IMR-90 (cell line): Measurements from ENCODE around the gene KIF3A. TPM values are rescaled to one million over a fixed set of nuclear protein-coding genes. Genes with fewer than 3 reads are reported as not detected.

Source experiments
- ATAC-seq: fragments of 200-7000 bp; cut with Tn5 transposase; 2 replicates; pipeline ENCODE4 v1.9.1; 2020; ENCODE audit warnings: low read depth, mild to moderate bottlenecking, moderate library complexity
- BruUV-seq: library from RNA; stranded (reverse); fragments of 400-500 nt; replicated peaks from 2 replicates; lab custom pipeline; 2021; lab: Mats Ljungman, UMichigan
- CTCF ChIA-PET: fragments of 300-600 bp; formaldehyde crosslinking; extraction: SDS; loops from one replicate; lab custom pipeline; 2021; ENCODE audit warnings: antibody characterized with exemption; lab: Yijun Ruan, JAX
- POLR2A ChIA-PET: fragments of 300-600 bp; sonication (Branson Sonifier 250); formaldehyde crosslinking; loops from one replicate; lab custom pipeline; 2022; ENCODE audit warnings: antibody characterized with exemption; ENCODE audit not compliant: unreplicated experiment; lab: Charles Lee
- DNase-seq: peaks from one replicate; pipeline ENCODE4 v3.0.0; 2013
- H2AFZ ChIP-seq: replicated peaks from 2 replicates; pipeline ENCODE3; 2013; ENCODE audit warnings: low read length, mild to moderate bottlenecking; ENCODE audit not compliant: poor library complexity
- H2AK5ac ChIP-seq: 2 replicates; pipeline ENCODE4 v1.6.1; 2013; ENCODE audit warnings: low read depth, low read length, inconsistent platforms
- H2AK9ac ChIP-seq: replicated peaks from 2 replicates; pipeline ENCODE3; 2013; ENCODE audit warnings: mild to moderate bottlenecking, low read depth, low read length, moderate library complexity; ENCODE audit not compliant: poor library complexity
- H2BK120ac ChIP-seq: 2 replicates; pipeline ENCODE4 v1.6.1; 2013; ENCODE audit warnings: low read depth, low read length, inconsistent platforms
- H2BK15ac ChIP-seq: 3 replicates; pipeline ENCODE4 v1.6.1; 2013; ENCODE audit warnings: low read depth, low read length, inconsistent platforms
- H2BK20ac ChIP-seq: 2 replicates; pipeline ENCODE4 v1.6.1; 2013; ENCODE audit warnings: low read depth, mild to moderate bottlenecking, inconsistent platforms, low read length, moderate library complexity
- H2BK5ac ChIP-seq: 2 replicates; pipeline ENCODE4 v1.6.1; 2013; ENCODE audit warnings: mild to moderate bottlenecking, low read depth, low read length, inconsistent platforms; ENCODE audit not compliant: poor library complexity, severe bottlenecking
- H3K14ac ChIP-seq: replicated peaks from 2 replicates; pipeline ENCODE4 v1.6.1; 2013; ENCODE audit warnings: low read depth, low read length, inconsistent platforms
- H3K18ac ChIP-seq: 2 replicates; pipeline ENCODE4 v1.6.1; 2013; ENCODE audit warnings: low read depth, low read length, control low read depth
- H3K23ac ChIP-seq: 2 replicates; pipeline ENCODE4 v1.6.1; 2013; ENCODE audit warnings: low read depth, low read length, inconsistent platforms
- H3K27ac ChIP-seq: 2 replicates; pipeline ENCODE4 v1.5.1; 2013; ENCODE audit warnings: mild to moderate bottlenecking, control low read depth, low read length; ENCODE audit not compliant: insufficient read depth
- H3K27me3 ChIP-seq: 2 replicates; pipeline ENCODE4 v1.6.1; 2013; ENCODE audit warnings: low read length; ENCODE audit not compliant: control insufficient read depth, insufficient read depth
- H3K36me3 ChIP-seq: 2 replicates; pipeline ENCODE4 v1.6.1; 2013; ENCODE audit warnings: low read length, mixed read lengths; ENCODE audit not compliant: control insufficient read depth, insufficient read depth
- H3K4ac ChIP-seq: 2 replicates; pipeline ENCODE4 v1.6.1; 2013; ENCODE audit warnings: low read depth, low read length, inconsistent platforms
- H3K4me1 ChIP-seq: 2 replicates; pipeline ENCODE4 v1.6.1; 2013; ENCODE audit warnings: low read length, mixed read lengths; ENCODE audit not compliant: control insufficient read depth, insufficient read depth
- H3K4me2 ChIP-seq: 2 replicates; pipeline ENCODE4 v1.6.1; 2013; ENCODE audit warnings: low read depth, mild to moderate bottlenecking, control low read depth, low read length, moderate library complexity
- H3K4me3 ChIP-seq: 2 replicates; pipeline ENCODE4 v1.5.1; 2013; ENCODE audit warnings: low read depth, mild to moderate bottlenecking, control low read depth, low read length, moderate library complexity; ENCODE audit not compliant: insufficient read depth
- H3K56ac ChIP-seq: 2 replicates; pipeline ENCODE4 v1.6.1; 2013; ENCODE audit warnings: low read length, inconsistent platforms; ENCODE audit not compliant: insufficient read depth; ENCODE audit errors: extremely low read depth
- H3K79me1 ChIP-seq, 2 experiments: 2 replicates each; pipeline ENCODE4 v1.6.1; 2013; ENCODE audit warnings: low read length in 2 of 2, inconsistent platforms in 1 of 2, low read depth in 1 of 2
- H3K9ac ChIP-seq: 2 replicates; pipeline ENCODE4 v1.6.1; 2013; ENCODE audit warnings: low read depth, low read length, control low read depth
- H3K9me1 ChIP-seq: 2 replicates; pipeline ENCODE4 v1.6.1; 2013; ENCODE audit warnings: low read length, inconsistent platforms; ENCODE audit not compliant: insufficient read depth
- H3K9me3 ChIP-seq: 2 replicates; pipeline ENCODE4 v1.6.1; 2013; ENCODE audit warnings: low read length; ENCODE audit not compliant: control insufficient read depth, insufficient read depth
- H4K20me1 ChIP-seq: 2 replicates; pipeline ENCODE4 v1.6.1; 2013; ENCODE audit warnings: low read length, inconsistent platforms; ENCODE audit not compliant: insufficient read depth
- H4K5ac ChIP-seq: 2 replicates; pipeline ENCODE4 v1.6.1; 2013; ENCODE audit warnings: mild to moderate bottlenecking, low read depth, low read length, control low read depth
- H4K8ac ChIP-seq, 2 experiments: 2 replicates each; pipeline ENCODE4 v1.6.1; 2013; ENCODE audit warnings: low read depth in 2 of 2, low read length in 2 of 2, control low read depth in 1 of 2, inconsistent platforms in 1 of 2
- H4K91ac ChIP-seq: 2 replicates; pipeline ENCODE4 v1.6.1; 2013; ENCODE audit warnings: low read depth, low read length, inconsistent platforms; ENCODE audit not compliant: insufficient read depth
- BHLHE40 ChIP-seq: fragments of 150-350 bp; IDR thresholded peaks from 2 replicates; pipeline ENCODE4 v1.6.1; 2016; ENCODE audit warnings: mild to moderate bottlenecking, low read depth, low read length
- CHD1 ChIP-seq: IDR thresholded peaks from 2 replicates; pipeline ENCODE4 v1.6.1; 2012; ENCODE audit warnings: low read depth, low read length, improper control_type of control experiment
- MAFK ChIP-seq: IDR thresholded peaks from 2 replicates; pipeline ENCODE4 v1.6.1; 2012; ENCODE audit warnings: low read depth, low read length, improper control_type of control experiment
- MAZ ChIP-seq: IDR thresholded peaks from 2 replicates; pipeline ENCODE4 v1.6.1; 2012; ENCODE audit warnings: low read depth, mild to moderate bottlenecking, low read length, improper control_type of control experiment, moderate library complexity, borderline replicate concordance
- RCOR1 ChIP-seq: IDR thresholded peaks from 2 replicates; pipeline ENCODE4 v1.6.1; 2012; ENCODE audit warnings: mild to moderate bottlenecking, low read length, improper control_type of control experiment; ENCODE audit not compliant: insufficient replicate concordance
- SMC3 ChIP-seq: fragments of 150-350 bp; IDR thresholded peaks from 2 replicates; pipeline ENCODE4 v1.6.1; 2016; ENCODE audit warnings: low read depth, mild to moderate bottlenecking, antibody characterized with exemption, low read length, moderate library complexity
- WGBS, 2 experiments: methylation state at CpG; one replicate each; pipeline versions ENCODE4 v1.1.5 to v1.1.7; 2013; ENCODE audit warnings: missing lambda C conversion rate in 2 of 2; ENCODE audit not compliant: insufficient read length in 1 of 2; ENCODE audit errors: extremely low coverage in 2 of 2; 5-methylcytosine and 5-hydroxymethylcytosine counted together
- dilution Hi-C: fragments of 300-500 bp; cut with HindIII; formaldehyde crosslinking; loops from one replicate; pipeline ENCODE4 v1.14.3; 2018; ENCODE audit warnings: low sequenced_read_pairs; ENCODE audit not compliant: unreplicated experiment
- in situ Hi-C: fragments of 300-500 bp; cut with MboI; formaldehyde crosslinking; loops from 3 replicates; pipeline ENCODE4 v1.14.3; 2019; ENCODE audit warnings: low sequenced_read_pairs, inconsistent platforms, mixed read lengths
- intact Hi-C: fragments of 100-400 bp; cut with micrococcal nuclease; formaldehyde crosslinking; loops from 2 replicates; pipeline ENCODE4 v1.10.0; 2022
- polyA plus RNA-seq, 3 experiments: library from polyadenylated mRNA; depleted of rRNA; stranded (reverse); fragments of >200 nt; gene quantifications; 2 replicates each; pipeline ENCODE4 v1.2.3, GENCODE V29; 2012; ENCODE audit warnings: low replicate concordance in 1 of 3
- total RNA-seq: library from RNA; depleted of rRNA; stranded (reverse); fragments of >200 nt; gene quantifications from 2 replicates; pipeline ENCODE4 v1.2.3, GENCODE V29; 2012
- TF ChIP-seq, protein P1 (sequence below): fragments of 150-350 bp; IDR thresholded peaks from 2 replicates; pipeline ENCODE4 v1.6.1; 2016; ENCODE audit warnings: low read depth, mild to moderate bottlenecking, low read length, moderate library complexity, borderline replicate concordance

Gene KIF3A
- total and polyA plus RNA-seq, 2 of the 4 experiments (the other 2 are of a cell fraction) = 4.3 to 4.5 TPM

DNA sequence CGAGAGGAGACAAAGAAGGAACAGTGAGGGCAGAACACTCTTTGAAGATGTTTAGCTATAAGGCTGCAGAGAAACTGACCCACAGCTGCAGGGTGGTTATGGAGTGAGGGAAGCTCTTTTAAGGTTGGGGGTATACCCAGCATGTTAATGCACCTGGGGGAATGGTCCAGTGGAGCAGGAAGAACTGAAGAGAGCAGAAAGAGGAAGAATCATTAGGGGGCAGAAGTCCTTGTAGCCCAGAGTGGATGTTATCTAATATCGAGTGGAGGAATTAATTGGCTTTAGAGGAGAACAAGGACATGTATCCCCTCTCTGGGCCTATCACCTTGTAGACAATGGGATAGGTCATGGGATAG is 55.9 kb downstream of the KIF3A start:
- no peak overlapping the region for H2BK20ac ChIP-seq
- dilution Hi-C loops = no loop called here
- no peak overlapping the region for H3K4me3 ChIP-seq
- no peak overlapping the region for H2AK5ac ChIP-seq
- ATAC-seq (no peak), DNase-seq (no peak)
- no peak overlapping the region for H4K8ac ChIP-seq
- no peak overlapping the region for H3K27ac ChIP-seq
- H2BK5ac ChIP-seq = no peak overlapping the region
- H3K4me2 ChIP-seq = no peak overlapping the region
- intact Hi-C loops = no loop called here
- CTCF ChIA-PET = no interaction called here
- no peak overlapping the region for H2BK120ac ChIP-seq
- H4K5ac ChIP-seq = no peak overlapping the region
- H3K18ac ChIP-seq = no peak overlapping the region
- H3K9ac ChIP-seq = no peak overlapping the region
- BruUV-seq = no TSS peak
- no peaks in the 10 kb centered on the region for H3K9me3 ChIP-seq
- 100% methylated on average over 1 of the region's 2 CpGs; no CpG with 5 or more reads in 1 of the 2 experiments for WGBS, 2 experiments
- H4K20me1 ChIP-seq = no peaks in the 10 kb centered on the region
- peaks cover 6% of the 10 kb centered on the region for H3K4me1 ChIP-seq
- no peak overlapping the region; the same call in 1 of the 2 replicates for H3K56ac ChIP-seq
- no peaks in the 10 kb centered on the region for H3K36me3 ChIP-seq
- no peak overlapping the region for H4K91ac ChIP-seq
- H3K4ac ChIP-seq = no peak overlapping the region
- no peak overlapping the region for H2BK15ac ChIP-seq
- in situ Hi-C loops = no loop called here
- H3K23ac ChIP-seq = no peak overlapping the region
- no peak overlapping the region for H2AFZ ChIP-seq
- no peak overlapping the region for H2AK9ac ChIP-seq
- no peak overlapping the region for H3K14ac ChIP-seq
- no peaks in the 10 kb centered on the region for H3K27me3 ChIP-seq
- POLR2A ChIA-PET = no interaction called here
- H3K9me1 ChIP-seq = peaks cover 15% of the 10 kb centered on the region
- TF ChIP-seq MAZ (no peak), RCOR1 (no peak), BHLHE40 (no peak), MAFK (no peak), SMC3 (no peak), CHD1 (no peak)
- TF ChIP-seq, protein P1, sequence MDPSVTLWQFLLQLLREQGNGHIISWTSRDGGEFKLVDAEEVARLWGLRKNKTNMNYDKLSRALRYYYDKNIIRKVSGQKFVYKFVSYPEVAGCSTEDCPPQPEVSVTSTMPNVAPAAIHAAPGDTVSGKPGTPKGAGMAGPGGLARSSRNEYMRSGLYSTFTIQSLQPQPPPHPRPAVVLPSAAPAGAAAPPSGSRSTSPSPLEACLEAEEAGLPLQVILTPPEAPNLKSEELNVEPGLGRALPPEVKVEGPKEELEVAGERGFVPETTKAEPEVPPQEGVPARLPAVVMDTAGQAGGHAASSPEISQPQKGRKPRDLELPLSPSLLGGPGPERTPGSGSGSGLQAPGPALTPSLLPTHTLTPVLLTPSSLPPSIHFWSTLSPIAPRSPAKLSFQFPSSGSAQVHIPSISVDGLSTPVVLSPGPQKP = no peak
- H3K79me1 ChIP-seq = no peaks in the 10 kb centered on the region
